GM19193 (cell line): ENCODE measurements around the gene SLC22A5.

Source experiments
- POLR2A ChIP-seq: IDR thresholded peaks from 4 replicates; pipeline ENCODE4 v1.6.1; 2011; ENCODE audit not compliant: insufficient read depth, insufficient read length; ENCODE audit errors: extremely low read depth

Gene SLC22A5

GRCh38 chr5:132369474-132370180 is at the start of gene SLC22A5:
SLC22A5 (plus strand) TSS chr5:132369710; CDS start chr5:132369973, 263 bp downstream.
- peak; percentile 53 for TF ChIP-seq POLR2A

- no peak for TF ChIP-seq POLR2A
These were observed 49.5 kb upstream of the SLC22A5 start for GRCh38 chr5:132319975-132320374.

- TF ChIP-seq POLR2A: no peak
These were observed 48.3 kb upstream of the SLC22A5 start for GRCh38 chr5:132321109-132321721.

- TF ChIP-seq POLR2A: no peak
These were observed 47.2 kb upstream of the SLC22A5 start for GRCh38 chr5:132322266-132322665.

- TF ChIP-seq POLR2A: no peak
These were observed 46.3 kb upstream of the SLC22A5 start for GRCh38 chr5:132323202-132323601.

GRCh38 chr5:132325691-132326090 is 43.8 kb upstream of the SLC22A5 start:
- no peak for TF ChIP-seq POLR2A

GRCh38 chr5:132327252-132327955 is 42.1 kb upstream of the SLC22A5 start:
- no peak for TF ChIP-seq POLR2A

- TF ChIP-seq POLR2A: no peak
These were observed 34.7 kb upstream of the SLC22A5 start for GRCh38 chr5:132334812-132335211.

GRCh38 chr5:132335402-132335801 is 34.1 kb upstream of the SLC22A5 start:
- TF ChIP-seq POLR2A: no peak

GRCh38 chr5:132339502-132339901 is 30.0 kb upstream of the SLC22A5 start:
- TF ChIP-seq POLR2A: no peak

- TF ChIP-seq POLR2A: no peak
These were observed 27.0 kb upstream of the SLC22A5 start for GRCh38 chr5:132342291-132343180.

GRCh38 chr5:132344775-132345514 is 24.6 kb upstream of the SLC22A5 start:
- TF ChIP-seq POLR2A: no peak

GRCh38 chr5:132353486-132353995 is 16.0 kb upstream of the SLC22A5 start:
- TF ChIP-seq POLR2A: no peak

GRCh38 chr5:132354381-132355139 is 14.9 kb upstream of the SLC22A5 start:
- no peak for TF ChIP-seq POLR2A
